MCF 10A (cell line): ENCODE data around the gene RBFOX1. TPM values are rescaled to one million over a fixed set of nuclear protein-coding genes. Genes with fewer than 3 reads are reported as not detected.

Experiments used
- BruUV-seq: library from RNA; stranded (reverse); fragments of 400-500 nt; replicated peaks from 2 replicates; lab custom pipeline; 2021; lab: Mats Ljungman, UMichigan
- CTCF ChIA-PET: fragments of 300-600 bp; sonication (Branson Sonifier 250); formaldehyde crosslinking; extraction: SDS; loops from one replicate; lab custom pipeline; 2021; ENCODE audit warnings: antibody characterized with exemption, inconsistent platforms; lab: Yijun Ruan, JAX
- POLR2A ChIA-PET: fragments of 300-600, 350-650 bp; sonication (Branson Sonifier 250); formaldehyde crosslinking; extraction: SDS; loops from one replicate; lab custom pipeline; 2020; ENCODE audit warnings: antibody characterized with exemption, inconsistent platforms; lab: Yijun Ruan, JAX
- DNase-seq: peaks from one replicate; pipeline ENCODE4 v3.0.0-alpha.2; 2018; ENCODE audit not compliant: unreplicated experiment
- H3K27ac Mint-ChIP-seq: one replicate; pipeline ENCODE4 v1.8.0; 2022; ENCODE audit warnings: mild to moderate bottlenecking, low read depth, mixed read lengths; ENCODE audit not compliant: unreplicated experiment
- H3K27me3 Mint-ChIP-seq: one replicate; pipeline ENCODE4 v1.8.0; 2022; ENCODE audit warnings: mixed read lengths; ENCODE audit not compliant: insufficient read depth, unreplicated experiment
- H3K36me3 Mint-ChIP-seq: one replicate; pipeline ENCODE4 v1.8.0; 2022; ENCODE audit warnings: mild to moderate bottlenecking, moderate library complexity, mixed read lengths; ENCODE audit not compliant: insufficient read depth, unreplicated experiment
- H3K4me1 Mint-ChIP-seq: one replicate; pipeline ENCODE4 v1.8.0; 2022; ENCODE audit warnings: mixed read lengths; ENCODE audit not compliant: insufficient read depth, unreplicated experiment
- H3K4me3 Mint-ChIP-seq: one replicate; pipeline ENCODE4 v1.8.0; 2022; ENCODE audit warnings: mild to moderate bottlenecking, moderate library complexity, mixed read lengths; ENCODE audit not compliant: unreplicated experiment
- H3K9me3 Mint-ChIP-seq: one replicate; pipeline ENCODE4 v1.8.0; 2022; ENCODE audit warnings: mixed read lengths; ENCODE audit not compliant: unreplicated experiment
- intact Hi-C: fragments of 100-400 bp; cut with micrococcal nuclease; formaldehyde crosslinking; loops from 2 replicates; pipeline ENCODE4 v1.14.1; 2022
- total RNA-seq: library from RNA; stranded (reverse); gene quantifications from 2 replicates; pipeline ENCODE4 v1.2.3, GENCODE V29; 2022
- TF ChIP-seq, protein P1 (sequence below): fragments of 200-600 bp; IDR thresholded peaks from one replicate; pipeline ENCODE4 v1.8.0; 2022; ENCODE audit warnings: antibody characterized with exemption, mild to moderate bottlenecking; ENCODE audit not compliant: unreplicated experiment

The RBFOX1 gene
- total RNA-seq, 1 experiment from 2014 or later, result not detected

GRCh38 chr16:7397901-7398300 lies 65.3 kb downstream of the RBFOX1 start:
- H3K27me3 Mint-ChIP-seq, result no peaks in the 10 kb centered on the region
- CTCF ChIA-PET, result interaction anchor here (0.6 kb wide), 1 partner anchor 755 kb away, joined by 3 read pairs; no protein-coding TSS in a partner anchor
- POLR2A ChIA-PET, result no interaction called here
- H3K27ac Mint-ChIP-seq, result no peak overlapping the region
- no peak overlapping the region for H3K4me3 Mint-ChIP-seq
- H3K9me3 Mint-ChIP-seq, result peaks cover 17% of the 10 kb centered on the region
- no peak for DNase-seq
- intact Hi-C loops, result no loop called here
- H3K36me3 Mint-ChIP-seq, result no peaks in the 10 kb centered on the region
- no TSS peak for BruUV-seq
- TF ChIP-seq, protein P1, sequence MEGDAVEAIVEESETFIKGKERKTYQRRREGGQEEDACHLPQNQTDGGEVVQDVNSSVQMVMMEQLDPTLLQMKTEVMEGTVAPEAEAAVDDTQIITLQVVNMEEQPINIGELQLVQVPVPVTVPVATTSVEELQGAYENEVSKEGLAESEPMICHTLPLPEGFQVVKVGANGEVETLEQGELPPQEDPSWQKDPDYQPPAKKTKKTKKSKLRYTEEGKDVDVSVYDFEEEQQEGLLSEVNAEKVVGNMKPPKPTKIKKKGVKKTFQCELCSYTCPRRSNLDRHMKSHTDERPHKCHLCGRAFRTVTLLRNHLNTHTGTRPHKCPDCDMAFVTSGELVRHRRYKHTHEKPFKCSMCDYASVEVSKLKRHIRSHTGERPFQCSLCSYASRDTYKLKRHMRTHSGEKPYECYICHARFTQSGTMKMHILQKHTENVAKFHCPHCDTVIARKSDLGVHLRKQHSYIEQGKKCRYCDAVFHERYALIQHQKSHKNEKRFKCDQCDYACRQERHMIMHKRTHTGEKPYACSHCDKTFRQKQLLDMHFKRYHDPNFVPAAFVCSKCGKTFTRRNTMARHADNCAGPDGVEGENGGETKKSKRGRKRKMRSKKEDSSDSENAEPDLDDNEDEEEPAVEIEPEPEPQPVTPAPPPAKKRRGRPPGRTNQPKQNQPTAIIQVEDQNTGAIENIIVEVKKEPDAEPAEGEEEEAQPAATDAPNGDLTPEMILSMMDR, result no peak
- H3K4me1 Mint-ChIP-seq, result no peaks in the 10 kb centered on the region

GRCh38 chr16:7398536-7398935 lies 65.9 kb downstream of the RBFOX1 start:
- POLR2A ChIA-PET, result no interaction called here
- CTCF ChIA-PET, result interaction anchor here (0.9 kb wide), 1 partner anchor 10 kb away, joined by 4 read pairs; no protein-coding TSS in a partner anchor
- DNase-seq, result no peak
- intact Hi-C loops, result no loop called here
- no TSS peak for BruUV-seq
- Mint-ChIP-seq H3K4me3 (no peak overlapping the region), H3K36me3 (no peaks in the 10 kb centered on the region), H3K4me1 (no peaks in the 10 kb centered on the region), H3K27ac (no peak overlapping the region), H3K27me3 (no peaks in the 10 kb centered on the region), H3K9me3 (peaks cover 22% of the 10 kb centered on the region)
- TF ChIP-seq, protein P1, result no peak

GRCh38 chr16:7399296-7399695 lies 66.7 kb downstream of the RBFOX1 start:
- H3K4me3 Mint-ChIP-seq, result no peak overlapping the region
- TF ChIP-seq, protein P1, result no peak
- H3K27me3 Mint-ChIP-seq, result no peaks in the 10 kb centered on the region
- no peaks in the 10 kb centered on the region for H3K36me3 Mint-ChIP-seq
- H3K4me1 Mint-ChIP-seq, result no peaks in the 10 kb centered on the region
- no TSS peak for BruUV-seq
- ChIA-PET CTCF (interaction anchor here (0.9 kb wide), 1 partner anchor 11 kb away, joined by 4 read pairs; no protein-coding TSS in a partner anchor), POLR2A (no interaction called here)
- intact Hi-C loops, result no loop called here
- no peak overlapping the region for H3K27ac Mint-ChIP-seq
- H3K9me3 Mint-ChIP-seq, result peaks cover 21% of the 10 kb centered on the region
- DNase-seq, result no peak

GRCh38 chr16:7400117-7400890 lies 67.7 kb downstream of the RBFOX1 start:
- Mint-ChIP-seq H3K36me3 (no peaks in the 10 kb centered on the region), H3K27me3 (no peaks in the 10 kb centered on the region), H3K4me3 (no peak overlapping the region), H3K27ac (no peak overlapping the region), H3K4me1 (no peaks in the 10 kb centered on the region), H3K9me3 (peaks cover 11% of the 10 kb centered on the region)
- no TSS peak for BruUV-seq
- ChIA-PET CTCF (no interaction called here), POLR2A (no interaction called here)
- intact Hi-C loops, result no loop called here
- no peak for DNase-seq
- TF ChIP-seq, protein P1, result no peak
